Parathyroid adenoma (tissue), 2 donors: ENCODE data around the gene NSDHL.

ENCODE experiments used
- H2AFZ ChIP-seq: fragments of 300-600 bp; sonication (generic); one replicate; pipeline ENCODE4 v1.7.0; 2017; ENCODE audit warnings: antibody characterized with exemption, mild to moderate bottlenecking
- H3K27ac ChIP-seq: fragments of 300-600 bp; sonication (generic); one replicate; pipeline ENCODE4 v1.7.0; 2017
- H3K27me3 ChIP-seq: fragments of 300-600 bp; sonication (generic); one replicate; pipeline ENCODE4 v1.7.0; 2017; ENCODE audit warnings: low read length; ENCODE audit not compliant: control insufficient read depth, insufficient read depth
- H3K36me3 ChIP-seq: fragments of 300-600 bp; sonication (generic); one replicate; pipeline ENCODE4 v1.7.0; 2017; ENCODE audit warnings: low read length; ENCODE audit not compliant: control insufficient read depth, insufficient read depth
- H3K4me1 ChIP-seq: fragments of 300-600 bp; sonication (generic); one replicate; pipeline ENCODE4 v1.7.0; 2017; ENCODE audit warnings: control low read depth
- H3K4me2 ChIP-seq: fragments of 300-600 bp; sonication (generic); one replicate; pipeline ENCODE4 v1.7.0; 2017; ENCODE audit warnings: low read length
- H3K4me3 ChIP-seq: fragments of 300-600 bp; sonication (generic); one replicate; pipeline ENCODE4 v1.7.0; 2017; ENCODE audit warnings: low read depth, low read length
- H3K79me2 ChIP-seq: fragments of 300-600 bp; sonication (generic); one replicate; pipeline ENCODE4 v1.7.0; 2017; ENCODE audit warnings: control low read depth
- H3K9ac ChIP-seq: fragments of 300-600 bp; sonication (generic); one replicate; pipeline ENCODE4 v1.7.0; 2017; ENCODE audit warnings: mild to moderate bottlenecking
- H3K9me3 ChIP-seq: fragments of 300-600 bp; sonication (generic); one replicate; pipeline ENCODE4 v1.7.0; 2017; ENCODE audit warnings: low read length; ENCODE audit not compliant: control insufficient read depth
- TF ChIP-seq, protein P1 (sequence below): fragments of 300-600 bp; sonication (generic); IDR thresholded peaks from one replicate; pipeline ENCODE4 v1.7.0; 2017; ENCODE audit warnings: antibody characterized with exemption, mild to moderate bottlenecking
- donor health status: primary hyperparathyroidism.

NSDHL gene

GRCh38 chrX:152917656-152918579, 87.1 kb downstream of the NSDHL start:
- Histone ChIP-seq H3K27me3 (no peaks in the 10 kb centered on the region), H3K27ac (no peak overlapping the region), H3K4me2 (no peak overlapping the region), H3K4me1 (no peaks in the 10 kb centered on the region), H3K9ac (no peak overlapping the region), H3K79me2 (no peaks in the 10 kb centered on the region), H3K9me3 (no peaks in the 10 kb centered on the region), H3K36me3 (no peaks in the 10 kb centered on the region), H2AFZ (no peak overlapping the region), H3K4me3 (no peak overlapping the region)
- TF ChIP-seq, protein P1, sequence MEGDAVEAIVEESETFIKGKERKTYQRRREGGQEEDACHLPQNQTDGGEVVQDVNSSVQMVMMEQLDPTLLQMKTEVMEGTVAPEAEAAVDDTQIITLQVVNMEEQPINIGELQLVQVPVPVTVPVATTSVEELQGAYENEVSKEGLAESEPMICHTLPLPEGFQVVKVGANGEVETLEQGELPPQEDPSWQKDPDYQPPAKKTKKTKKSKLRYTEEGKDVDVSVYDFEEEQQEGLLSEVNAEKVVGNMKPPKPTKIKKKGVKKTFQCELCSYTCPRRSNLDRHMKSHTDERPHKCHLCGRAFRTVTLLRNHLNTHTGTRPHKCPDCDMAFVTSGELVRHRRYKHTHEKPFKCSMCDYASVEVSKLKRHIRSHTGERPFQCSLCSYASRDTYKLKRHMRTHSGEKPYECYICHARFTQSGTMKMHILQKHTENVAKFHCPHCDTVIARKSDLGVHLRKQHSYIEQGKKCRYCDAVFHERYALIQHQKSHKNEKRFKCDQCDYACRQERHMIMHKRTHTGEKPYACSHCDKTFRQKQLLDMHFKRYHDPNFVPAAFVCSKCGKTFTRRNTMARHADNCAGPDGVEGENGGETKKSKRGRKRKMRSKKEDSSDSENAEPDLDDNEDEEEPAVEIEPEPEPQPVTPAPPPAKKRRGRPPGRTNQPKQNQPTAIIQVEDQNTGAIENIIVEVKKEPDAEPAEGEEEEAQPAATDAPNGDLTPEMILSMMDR, result no peak

GRCh38 chrX:152918707-152919106, 87.8 kb downstream of the NSDHL start:
- no peak overlapping the region for H2AFZ ChIP-seq
- TF ChIP-seq, protein P1, result no peak
- no peaks in the 10 kb centered on the region for H3K27me3 ChIP-seq
- H3K9me3 ChIP-seq, result no peaks in the 10 kb centered on the region
- no peak overlapping the region for H3K9ac ChIP-seq
- H3K36me3 ChIP-seq, result no peaks in the 10 kb centered on the region
- H3K4me1 ChIP-seq, result no peaks in the 10 kb centered on the region
- H3K4me2 ChIP-seq, result no peak overlapping the region
- no peaks in the 10 kb centered on the region for H3K79me2 ChIP-seq
- H3K27ac ChIP-seq, result no peak overlapping the region
- no peak overlapping the region for H3K4me3 ChIP-seq
